ENCODE data around the gene MEN1. TPM values are rescaled to one million over a fixed set of nuclear protein-coding genes. Genes with fewer than 3 reads are reported as not detected.

Gene MEN1
- total RNA-seq, 1 donor from 2014 or later: 61.5 TPM

DNA sequence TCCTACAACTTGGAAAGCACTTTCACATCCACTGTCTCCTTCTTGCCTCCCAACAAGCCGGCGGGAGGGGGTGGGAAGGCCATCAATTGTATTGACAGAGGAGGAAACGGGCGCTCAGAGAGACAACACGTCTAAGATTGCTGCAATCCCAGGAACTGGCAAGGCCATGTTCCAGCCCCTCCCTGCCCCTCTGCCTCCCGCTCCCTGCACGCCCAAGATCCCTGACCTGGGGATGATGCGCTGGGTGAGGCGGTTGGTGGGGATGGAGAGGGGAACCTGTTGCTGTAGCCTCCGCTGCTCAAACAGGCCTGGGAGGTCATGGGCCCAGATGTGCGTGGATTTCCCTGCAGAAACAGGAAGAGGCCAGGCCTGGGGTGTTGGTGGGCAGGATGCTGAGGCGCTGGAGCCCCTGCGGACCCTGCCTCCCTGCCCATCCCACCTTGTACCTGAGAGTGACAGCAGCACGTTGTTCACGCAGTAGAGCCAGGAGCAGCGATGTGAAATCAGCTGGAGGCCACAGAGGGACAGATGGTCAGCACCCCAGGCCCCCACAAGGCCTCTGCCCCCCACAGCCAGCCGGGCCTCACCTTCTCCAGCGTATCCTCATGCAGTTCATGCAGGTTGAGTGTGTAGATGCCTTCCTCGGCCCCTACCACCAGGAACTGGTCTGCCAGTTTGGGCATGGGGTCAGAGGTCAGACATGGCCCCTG is 14.1 kb downstream of the MEN1 start:
- no peak overlapping the region for H3K27ac Mint-ChIP-seq
- DNase-seq (ENCODE audit: low spot score, unreplicated experiment): no peak
- no peaks in the 10 kb centered on the region for H3K4me1 Mint-ChIP-seq (ENCODE audit: low read depth)
- no peak for TF ChIP-seq CTCF (IDR thresholded peaks at IDR 0.05; ENCODE audit: unreplicated experiment)
- no peaks in the 10 kb centered on the region for H3K36me3 Mint-ChIP-seq (ENCODE audit: insufficient read depth)
- H3K27me3 Mint-ChIP-seq: no peaks in the 10 kb centered on the region
- H3K4me3 Mint-ChIP-seq (ENCODE audit: low read depth): no peak overlapping the region
- H3K9me3 Mint-ChIP-seq (ENCODE audit: low read depth): no peaks in the 10 kb centered on the region

- no peaks in the 10 kb centered on the region for H3K9me3 Mint-ChIP-seq (ENCODE audit: low read depth)
- no peak overlapping the region for H3K27ac Mint-ChIP-seq
- H3K4me3 Mint-ChIP-seq (ENCODE audit: low read depth): no peak overlapping the region
- H3K36me3 Mint-ChIP-seq (ENCODE audit: insufficient read depth): no peaks in the 10 kb centered on the region
- DNase-seq (ENCODE audit: low spot score, unreplicated experiment): no peak
- H3K27me3 Mint-ChIP-seq: no peaks in the 10 kb centered on the region
- no peaks in the 10 kb centered on the region for H3K4me1 Mint-ChIP-seq (ENCODE audit: low read depth)
- TF ChIP-seq CTCF (IDR thresholded peaks at IDR 0.05; ENCODE audit: unreplicated experiment): no peak
These were observed 15.8 kb downstream of the MEN1 start for GRCh38 chr11:64794526-64794925.

- no peaks in the 10 kb centered on the region for H3K36me3 Mint-ChIP-seq (ENCODE audit: insufficient read depth)
These were observed 16.8 kb downstream of the MEN1 start for GRCh38 chr11:64793271-64794160.

GRCh38 chr11:64792482-64792881 is 17.9 kb downstream of the MEN1 start:
- H3K36me3 Mint-ChIP-seq (ENCODE audit: insufficient read depth): no peaks in the 10 kb centered on the region
- no peaks in the 10 kb centered on the region for H3K27me3 Mint-ChIP-seq
- no peak for TF ChIP-seq CTCF (IDR thresholded peaks at IDR 0.05; ENCODE audit: unreplicated experiment)
- no peaks in the 10 kb centered on the region for H3K9me3 Mint-ChIP-seq (ENCODE audit: low read depth)
- DNase-seq (ENCODE audit: low spot score, unreplicated experiment): no peak
- no peak overlapping the region for H3K4me3 Mint-ChIP-seq (ENCODE audit: low read depth)
- H3K4me1 Mint-ChIP-seq (ENCODE audit: low read depth): no peaks in the 10 kb centered on the region
- H3K27ac Mint-ChIP-seq: no peak overlapping the region

More at GRCh38 chr11:64793271-64794160, 16.8 kb downstream of the MEN1 start:
- no peak overlapping the region for H3K27ac Mint-ChIP-seq
- no peaks in the 10 kb centered on the region for H3K27me3 Mint-ChIP-seq
- no peak overlapping the region for H3K4me3 Mint-ChIP-seq (ENCODE audit: low read depth)
- H3K9me3 Mint-ChIP-seq (ENCODE audit: low read depth): no peaks in the 10 kb centered on the region
- H3K4me1 Mint-ChIP-seq (ENCODE audit: low read depth): no peaks in the 10 kb centered on the region
- no peak for TF ChIP-seq CTCF (IDR thresholded peaks at IDR 0.05; ENCODE audit: unreplicated experiment)
- no peak for DNase-seq (ENCODE audit: low spot score, unreplicated experiment)

- H3K27ac Mint-ChIP-seq: no peak overlapping the region
- no peaks in the 10 kb centered on the region for H3K36me3 Mint-ChIP-seq (ENCODE audit: insufficient read depth)
- H3K4me3 Mint-ChIP-seq (ENCODE audit: low read depth): no peak overlapping the region
- DNase-seq (ENCODE audit: low spot score, unreplicated experiment): no peak
- H3K27me3 Mint-ChIP-seq: no peaks in the 10 kb centered on the region
- H3K9me3 Mint-ChIP-seq (ENCODE audit: low read depth): no peaks in the 10 kb centered on the region
- H3K4me1 Mint-ChIP-seq (ENCODE audit: low read depth): no peaks in the 10 kb centered on the region
- no peak for TF ChIP-seq CTCF (IDR thresholded peaks at IDR 0.05; ENCODE audit: unreplicated experiment)
These were observed 18.5 kb downstream of the MEN1 start for GRCh38 chr11:64791781-64792291.
